Limb (tissue), 2 donors: ENCODE results near the gene DSCAM.
"Not testable (repeated sequence)": the region's sequence is repeated elsewhere in the genome, so short reads cannot be mapped to it uniquely, and the experiment has no call there.

Source experiments
- DNase-seq, 2 donors: peaks; one replicate each; pipeline ENCODE4 v3.0.0-alpha.2; 2016; ENCODE audit errors: extremely low spot score in 2 of 2

The DSCAM gene

GRCh38 chr21:40186045-40186444, 660.9 kb downstream of the DSCAM start:
- DNase-seq, result peak in 1 of 2 donors; percentile 66

- DNase-seq, result no peak
Observed at GRCh38 chr21:40185208-40185607, 661.8 kb downstream of the DSCAM start.

- not testable (repeated sequence) for DNase-seq
Observed at GRCh38 chr21:40182491-40182890, 664.5 kb downstream of the DSCAM start.

- no peak for DNase-seq
Observed at GRCh38 chr21:40179166-40179565, 667.8 kb downstream of the DSCAM start.

- DNase-seq, result no peak
Observed at GRCh38 chr21:40178726-40179125, 668.2 kb downstream of the DSCAM start.

- DNase-seq, result no peak
Observed at GRCh38 chr21:40177979-40178378, 669.0 kb downstream of the DSCAM start.

GRCh38 chr21:40176724-40177123, 670.2 kb downstream of the DSCAM start:
- peak; percentile 27 to 61 for DNase-seq

- DNase-seq, result no peak
Observed at GRCh38 chr21:40173816-40174215, 673.1 kb downstream of the DSCAM start.

GRCh38 chr21:40169971-40170370, 677.0 kb downstream of the DSCAM start:
- DNase-seq, result no peak

GRCh38 chr21:40166291-40166843, 680.6 kb downstream of the DSCAM start:
- no peak for DNase-seq

GRCh38 chr21:40165773-40166070, 681.2 kb downstream of the DSCAM start:
- no peak for DNase-seq

GRCh38 chr21:40164905-40165772, 681.8 kb downstream of the DSCAM start:
- DNase-seq, result no peak

GRCh38 chr21:40162075-40162474, 684.9 kb downstream of the DSCAM start:
- DNase-seq, result no peak

GRCh38 chr21:40160911-40161310, 686.0 kb downstream of the DSCAM start:
- no peak for DNase-seq

- DNase-seq, result no peak
Observed at GRCh38 chr21:40158366-40158765, 688.6 kb downstream of the DSCAM start.

- DNase-seq, result no peak
Observed at GRCh38 chr21:40155563-40155962, 691.4 kb downstream of the DSCAM start.

GRCh38 chr21:40153351-40153750, 693.6 kb downstream of the DSCAM start:
- DNase-seq, result no peak

GRCh38 chr21:40152476-40152875, 694.5 kb downstream of the DSCAM start:
- DNase-seq, result no peak

GRCh38 chr21:40151611-40152010, 695.3 kb downstream of the DSCAM start:
- DNase-seq, result no peak

GRCh38 chr21:40146216-40146837, 700.6 kb downstream of the DSCAM start:
- peak in 1 of 2 donors; percentile 50 for DNase-seq

GRCh38 chr21:40143822-40144525, 703.0 kb downstream of the DSCAM start:
- peak; percentile 74 to 86 for DNase-seq

GRCh38 chr21:40141621-40142020, 705.3 kb downstream of the DSCAM start:
- DNase-seq, result no peak
